ENCODE measurements around the gene S100B.

The S100B gene

DNA sequence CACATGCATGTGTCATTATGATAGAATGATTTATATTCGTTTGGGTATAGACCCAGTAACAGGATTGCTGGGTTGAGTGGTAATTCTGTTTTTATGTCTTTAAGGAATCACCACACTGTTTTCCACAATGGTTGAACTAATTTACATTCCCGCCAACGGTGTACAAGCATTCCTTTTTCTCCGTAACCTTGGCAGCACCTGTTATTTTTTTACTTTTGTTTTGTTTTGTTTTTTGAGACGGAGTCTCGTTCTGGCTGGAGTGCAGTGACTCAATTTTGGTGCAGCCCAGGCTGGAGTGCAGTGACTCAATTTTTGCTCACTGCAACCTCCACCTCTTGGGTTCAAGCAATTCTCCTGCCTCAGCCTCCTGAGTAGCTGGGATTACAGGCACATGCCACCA, 8.5 kb upstream of the S100B start:
- no peak overlapping the region for H3K18ac ChIP-seq (ENCODE audit: low read length)
- no peak overlapping the region for H2BK120ac ChIP-seq (ENCODE audit: low read depth, low read length)
- no peaks in the 10 kb centered on the region for H3K4me1 ChIP-seq (ENCODE audit: control insufficient read depth, low read depth, low read length)
- no CpG with 5 or more reads among the region's 6 CpGs for WGBS (ENCODE audit: extremely low coverage, insufficient coverage, low lambda C conversion rate)
- H2BK15ac ChIP-seq (replicated peaks; ENCODE audit: low read depth), result no peak overlapping the region
- no peak overlapping the region for H3K4me3 ChIP-seq (ENCODE audit: low read length)
- no peak overlapping the region for H3K4me2 ChIP-seq (ENCODE audit: low read length)
- H4K5ac ChIP-seq (ENCODE audit: low read length), result no peak overlapping the region
- no peak overlapping the region for H2AK5ac ChIP-seq (ENCODE audit: low read length)
- H3K56ac ChIP-seq (ENCODE audit: low read length), result no peak overlapping the region
- DNase-seq, result no peak
- no peaks in the 10 kb centered on the region for H3K79me1 ChIP-seq (ENCODE audit: low read length)
- H2BK5ac ChIP-seq (ENCODE audit: low read length), result no peak overlapping the region
- H3K27ac ChIP-seq (ENCODE audit: low read depth, low read length), result no peak overlapping the region
- H3K36me3 ChIP-seq (ENCODE audit: control insufficient read depth, insufficient read depth, low read length), result no peaks in the 10 kb centered on the region
- no peaks in the 10 kb centered on the region for H3K27me3 ChIP-seq (ENCODE audit: insufficient read depth, low read length, poor library complexity)
- H3K23ac ChIP-seq (ENCODE audit: low read length), result no peak overlapping the region
- H3K79me2 ChIP-seq (ENCODE audit: control insufficient read depth, insufficient read depth, low read length), result no peaks in the 10 kb centered on the region
- no peak overlapping the region for H3K4ac ChIP-seq (ENCODE audit: low read depth, low read length)
- no peak overlapping the region for H3K9ac ChIP-seq (ENCODE audit: low read length)
- H4K8ac ChIP-seq (ENCODE audit: low read depth, low read length), result no peak overlapping the region

GRCh38 chr21:46610018-46610701, 5.3 kb upstream of the S100B start:
- no peak overlapping the region for H3K23ac ChIP-seq (ENCODE audit: low read length)
- no CpG with 5 or more reads among the region's 6 CpGs for WGBS (ENCODE audit: extremely low coverage, insufficient coverage, low lambda C conversion rate)
- no peak overlapping the region for H3K9ac ChIP-seq (ENCODE audit: low read length)
- H3K79me1 ChIP-seq (ENCODE audit: low read length), result no peaks in the 10 kb centered on the region
- no peak overlapping the region for H3K56ac ChIP-seq (ENCODE audit: low read length)
- no peaks in the 10 kb centered on the region for H3K27me3 ChIP-seq (ENCODE audit: insufficient read depth, low read length, poor library complexity)
- no peaks in the 10 kb centered on the region for H3K79me2 ChIP-seq (ENCODE audit: control insufficient read depth, insufficient read depth, low read length)
- no peak overlapping the region for H4K5ac ChIP-seq (ENCODE audit: low read length)
- no peak overlapping the region for H2BK15ac ChIP-seq (replicated peaks; ENCODE audit: low read depth)
- no peak overlapping the region for H2AK5ac ChIP-seq (ENCODE audit: low read length)
- no peak for DNase-seq
- H4K8ac ChIP-seq (ENCODE audit: low read depth, low read length), result no peak overlapping the region
- no peak overlapping the region for H3K27ac ChIP-seq (ENCODE audit: low read depth, low read length)
- no peak overlapping the region for H2BK120ac ChIP-seq (ENCODE audit: low read depth, low read length)
- no peak overlapping the region for H3K4ac ChIP-seq (ENCODE audit: low read depth, low read length)
- H3K4me1 ChIP-seq (ENCODE audit: control insufficient read depth, low read depth, low read length), result no peaks in the 10 kb centered on the region
- H3K18ac ChIP-seq (ENCODE audit: low read length), result no peak overlapping the region
- H3K4me3 ChIP-seq (ENCODE audit: low read length), result no peak overlapping the region
- no peaks in the 10 kb centered on the region for H3K36me3 ChIP-seq (ENCODE audit: control insufficient read depth, insufficient read depth, low read length)
- H2BK5ac ChIP-seq (ENCODE audit: low read length), result no peak overlapping the region
- H3K4me2 ChIP-seq (ENCODE audit: low read length), result no peak overlapping the region

DNA sequence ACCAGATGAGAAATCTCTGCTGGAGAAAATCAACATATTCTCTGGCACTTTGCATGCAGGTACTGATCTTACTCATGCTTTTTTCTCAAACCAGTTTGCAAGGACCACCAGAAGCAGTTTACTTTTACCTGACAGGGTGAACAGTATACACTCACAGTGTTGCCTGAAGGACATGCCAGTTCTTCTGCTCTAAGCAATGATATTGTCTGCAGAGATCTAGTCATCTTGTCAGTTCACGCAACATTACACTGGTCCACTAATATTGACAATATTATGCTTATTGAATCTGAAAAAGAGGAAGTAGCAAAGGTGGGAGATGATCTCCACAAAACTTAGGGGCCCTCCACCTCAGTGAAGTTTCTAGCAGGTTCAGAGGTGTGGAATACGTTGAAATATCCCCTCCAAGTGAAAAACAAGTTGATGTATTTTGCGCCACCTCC, 3.8 kb upstream of the S100B start:
- H3K27ac ChIP-seq (ENCODE audit: low read depth, low read length), result no peak overlapping the region
- no peak overlapping the region for H2AK5ac ChIP-seq (ENCODE audit: low read length)
- H3K36me3 ChIP-seq (ENCODE audit: control insufficient read depth, insufficient read depth, low read length), result no peaks in the 10 kb centered on the region
- no peak overlapping the region for H2BK15ac ChIP-seq (replicated peaks; ENCODE audit: low read depth)
- no peaks in the 10 kb centered on the region for H3K4me1 ChIP-seq (ENCODE audit: control insufficient read depth, low read depth, low read length)
- no peak overlapping the region for H3K23ac ChIP-seq (ENCODE audit: low read length)
- no peak overlapping the region for H3K56ac ChIP-seq (ENCODE audit: low read length)
- no peak overlapping the region for H3K4me2 ChIP-seq (ENCODE audit: low read length)
- no CpG with 5 or more reads among the region's 3 CpGs for WGBS (ENCODE audit: extremely low coverage, insufficient coverage, low lambda C conversion rate)
- no peak for DNase-seq
- H2BK120ac ChIP-seq (ENCODE audit: low read depth, low read length), result no peak overlapping the region
- no peaks in the 10 kb centered on the region for H3K27me3 ChIP-seq (ENCODE audit: insufficient read depth, low read length, poor library complexity)
- no peak overlapping the region for H4K8ac ChIP-seq (ENCODE audit: low read depth, low read length)
- H3K79me1 ChIP-seq (ENCODE audit: low read length), result no peaks in the 10 kb centered on the region
- no peak overlapping the region for H3K4ac ChIP-seq (ENCODE audit: low read depth, low read length)
- H4K5ac ChIP-seq (ENCODE audit: low read length), result no peak overlapping the region
- no peaks in the 10 kb centered on the region for H3K79me2 ChIP-seq (ENCODE audit: control insufficient read depth, insufficient read depth, low read length)
- no peak overlapping the region for H3K18ac ChIP-seq (ENCODE audit: low read length)
- H2BK5ac ChIP-seq (ENCODE audit: low read length), result no peak overlapping the region
- H3K4me3 ChIP-seq (ENCODE audit: low read length), result no peak overlapping the region
- no peak overlapping the region for H3K9ac ChIP-seq (ENCODE audit: low read length)

DNA sequence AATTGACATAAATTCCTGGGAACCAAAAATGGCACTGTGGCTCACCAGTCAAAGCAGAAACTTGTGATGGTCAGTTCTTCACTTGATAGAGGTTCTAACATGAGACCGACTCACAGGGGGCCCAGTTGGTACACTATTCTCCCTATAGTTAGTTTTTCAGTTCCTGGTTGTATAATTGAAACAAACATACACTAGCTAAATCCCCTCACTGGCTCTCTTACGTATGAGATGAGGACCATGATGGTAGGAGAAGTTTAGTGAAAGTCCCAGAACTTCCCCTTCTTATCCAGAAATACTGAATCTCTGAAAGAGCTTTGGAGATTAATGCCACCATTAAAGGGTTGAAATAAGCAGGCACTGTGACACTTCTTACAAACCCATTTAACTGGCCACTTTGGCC, 2.8 kb upstream of the S100B start:
- H3K36me3 ChIP-seq (ENCODE audit: control insufficient read depth, insufficient read depth, low read length), result no peaks in the 10 kb centered on the region
- no peak overlapping the region for H3K4me2 ChIP-seq (ENCODE audit: low read length)
- H2BK5ac ChIP-seq (ENCODE audit: low read length), result no peak overlapping the region
- no peak overlapping the region for H4K8ac ChIP-seq (ENCODE audit: low read depth, low read length)
- H3K27me3 ChIP-seq (ENCODE audit: insufficient read depth, low read length, poor library complexity), result no peaks in the 10 kb centered on the region
- H3K4ac ChIP-seq (ENCODE audit: low read depth, low read length), result no peak overlapping the region
- no peak overlapping the region for H3K27ac ChIP-seq (ENCODE audit: low read depth, low read length)
- no peak overlapping the region for H2BK15ac ChIP-seq (replicated peaks; ENCODE audit: low read depth)
- WGBS (ENCODE audit: extremely low coverage, insufficient coverage, low lambda C conversion rate), result no CpG with 5 or more reads among the region's 2 CpGs
- H3K9ac ChIP-seq (ENCODE audit: low read length), result no peak overlapping the region
- no peaks in the 10 kb centered on the region for H3K79me1 ChIP-seq (ENCODE audit: low read length)
- H3K18ac ChIP-seq (ENCODE audit: low read length), result no peak overlapping the region
- no peak overlapping the region for H4K5ac ChIP-seq (ENCODE audit: low read length)
- H3K23ac ChIP-seq (ENCODE audit: low read length), result no peak overlapping the region
- no peaks in the 10 kb centered on the region for H3K4me1 ChIP-seq (ENCODE audit: control insufficient read depth, low read depth, low read length)
- H3K56ac ChIP-seq (ENCODE audit: low read length), result no peak overlapping the region
- no peak overlapping the region for H2BK120ac ChIP-seq (ENCODE audit: low read depth, low read length)
- no peak overlapping the region for H2AK5ac ChIP-seq (ENCODE audit: low read length)
- DNase-seq, result no peak
- H3K4me3 ChIP-seq (ENCODE audit: low read length), result no peak overlapping the region
- no peaks in the 10 kb centered on the region for H3K79me2 ChIP-seq (ENCODE audit: control insufficient read depth, insufficient read depth, low read length)

GRCh38 chr21:46606427-46606813, 1.5 kb upstream of the S100B start:
- Histone ChIP-seq H2BK120ac (ENCODE audit: low read depth, low read length) (no peak overlapping the region), H3K23ac (ENCODE audit: low read length) (no peak overlapping the region), H2AK5ac (ENCODE audit: low read length) (no peak overlapping the region), H3K4ac (ENCODE audit: low read depth, low read length) (no peak overlapping the region), H4K5ac (ENCODE audit: low read length) (no peak overlapping the region), H3K4me1 (ENCODE audit: control insufficient read depth, low read depth, low read length) (no peaks in the 10 kb centered on the region), H3K27me3 (ENCODE audit: insufficient read depth, low read length, poor library complexity) (no peaks in the 10 kb centered on the region), H3K79me2 (ENCODE audit: control insufficient read depth, insufficient read depth, low read length) (no peaks in the 10 kb centered on the region), H3K27ac (ENCODE audit: low read depth, low read length) (no peak overlapping the region), H3K18ac (ENCODE audit: low read length) (no peak overlapping the region), H3K79me1 (ENCODE audit: low read length) (no peaks in the 10 kb centered on the region), H3K4me3 (ENCODE audit: low read length) (no peak overlapping the region), H4K8ac (ENCODE audit: low read depth, low read length) (no peak overlapping the region), H3K36me3 (ENCODE audit: control insufficient read depth, insufficient read depth, low read length) (no peaks in the 10 kb centered on the region), H3K56ac (ENCODE audit: low read length) (no peak overlapping the region), H2BK15ac (replicated peaks; ENCODE audit: low read depth) (no peak overlapping the region), H3K4me2 (ENCODE audit: low read length) (no peak overlapping the region), H2BK5ac (ENCODE audit: low read length) (no peak overlapping the region), H3K9ac (ENCODE audit: low read length) (no peak overlapping the region)
- no peak for DNase-seq
- WGBS (ENCODE audit: extremely low coverage, insufficient coverage, low lambda C conversion rate), result no CpG with 5 or more reads among the region's 7 CpGs

- DNase-seq, result no peak
- Histone ChIP-seq H3K36me3 (ENCODE audit: control insufficient read depth, insufficient read depth, low read length) (no peaks in the 10 kb centered on the region), H3K79me1 (ENCODE audit: low read length) (no peaks in the 10 kb centered on the region), H3K23ac (ENCODE audit: low read length) (no peak overlapping the region), H3K4me2 (ENCODE audit: low read length) (no peak overlapping the region), H4K5ac (ENCODE audit: low read length) (no peak overlapping the region), H3K4me1 (ENCODE audit: control insufficient read depth, low read depth, low read length) (no peaks in the 10 kb centered on the region), H3K9ac (ENCODE audit: low read length) (no peak overlapping the region), H2BK120ac (ENCODE audit: low read depth, low read length) (no peak overlapping the region), H4K8ac (ENCODE audit: low read depth, low read length) (no peak overlapping the region), H2BK5ac (ENCODE audit: low read length) (no peak overlapping the region), H3K27ac (ENCODE audit: low read depth, low read length) (no peak overlapping the region), H3K18ac (ENCODE audit: low read length) (no peak overlapping the region), H3K56ac (ENCODE audit: low read length) (no peak overlapping the region), H3K4me3 (ENCODE audit: low read length) (no peak overlapping the region), H3K27me3 (ENCODE audit: insufficient read depth, low read length, poor library complexity) (no peaks in the 10 kb centered on the region), H2BK15ac (replicated peaks; ENCODE audit: low read depth) (no peak overlapping the region), H2AK5ac (ENCODE audit: low read length) (no peak overlapping the region), H3K79me2 (ENCODE audit: control insufficient read depth, insufficient read depth, low read length) (no peaks in the 10 kb centered on the region), H3K4ac (ENCODE audit: low read depth, low read length) (no peak overlapping the region)
- no CpG with 5 or more reads among the region's 14 CpGs for WGBS (ENCODE audit: extremely low coverage, insufficient coverage, low lambda C conversion rate)
Observed at GRCh38 chr21:46605767-46606426, 1.0 kb upstream of the S100B start.

Data from mesendoderm (in vitro differentiated cells).